HG02610 (cell line): Measurements from ENCODE around the gene MB21D2.
A peak's percentile ranks its signal among the peaks of the same experiment; 100 is the strongest.
"Not testable (repeated sequence)": the region's sequence is repeated elsewhere in the genome, so short reads cannot be mapped to it uniquely, and the experiment has no call there.

Source experiments
- ATAC-seq: cut with Tn5 transposase; IDR thresholded peaks from one replicate; pipeline ENCODE4 v1.9.1; 2021; ENCODE audit warnings: mild to moderate bottlenecking, moderate library complexity; ENCODE audit not compliant: unreplicated experiment

Gene MB21D2

DNA sequence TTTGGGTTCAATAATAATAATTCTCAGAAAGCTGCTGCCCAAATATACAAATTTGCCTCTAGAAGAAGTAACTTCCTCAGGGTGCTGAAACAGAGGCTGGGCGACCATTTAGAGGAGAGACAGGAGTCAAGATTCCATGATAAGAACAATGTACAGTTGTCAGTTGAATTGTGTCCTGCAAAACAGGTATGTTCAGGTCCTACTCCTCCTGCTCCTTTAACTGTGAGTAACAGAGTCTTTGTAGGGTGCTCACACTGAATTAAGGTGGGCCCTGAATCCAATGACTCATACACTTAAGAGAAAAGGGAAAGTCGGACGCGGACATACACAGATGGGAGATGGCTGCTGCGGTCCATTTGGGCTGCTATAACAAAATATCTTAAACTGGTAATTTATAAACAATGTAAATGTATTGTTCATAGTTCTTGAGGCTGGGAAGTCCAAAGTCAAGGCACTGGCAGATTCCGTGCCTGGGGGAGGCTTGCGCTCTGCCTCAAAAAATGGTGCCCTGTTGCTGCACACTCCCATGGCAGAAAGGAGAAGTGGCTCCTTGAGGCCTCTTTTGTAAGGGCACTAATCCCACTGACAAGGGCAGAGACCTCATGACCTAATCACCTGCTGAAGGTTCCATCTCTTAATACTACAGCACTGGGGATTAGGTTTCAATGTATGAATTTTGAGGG is 55.1 kb downstream of the MB21D2 start:
- no peak for ATAC-seq

DNA sequence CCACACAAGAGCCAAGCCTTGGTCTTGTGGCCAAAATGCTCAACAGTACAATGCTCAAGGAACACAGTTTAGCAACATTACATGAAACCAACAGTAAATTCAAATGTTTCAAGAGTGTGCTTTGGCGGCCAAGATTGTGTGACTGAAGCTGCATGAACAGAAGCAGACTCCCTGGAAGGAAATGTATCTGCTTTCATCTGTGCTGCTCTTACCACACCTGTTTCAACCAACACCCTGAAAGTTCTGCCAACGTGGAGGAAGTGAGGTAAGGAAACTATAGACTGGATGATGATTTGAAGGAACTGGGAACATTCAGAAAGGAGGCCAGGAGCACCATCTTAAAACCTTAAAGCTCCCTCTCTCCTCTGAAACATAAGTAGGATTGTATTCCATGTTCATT is 55.7 kb downstream of the MB21D2 start:
- peak; percentile 43 for ATAC-seq

DNA sequence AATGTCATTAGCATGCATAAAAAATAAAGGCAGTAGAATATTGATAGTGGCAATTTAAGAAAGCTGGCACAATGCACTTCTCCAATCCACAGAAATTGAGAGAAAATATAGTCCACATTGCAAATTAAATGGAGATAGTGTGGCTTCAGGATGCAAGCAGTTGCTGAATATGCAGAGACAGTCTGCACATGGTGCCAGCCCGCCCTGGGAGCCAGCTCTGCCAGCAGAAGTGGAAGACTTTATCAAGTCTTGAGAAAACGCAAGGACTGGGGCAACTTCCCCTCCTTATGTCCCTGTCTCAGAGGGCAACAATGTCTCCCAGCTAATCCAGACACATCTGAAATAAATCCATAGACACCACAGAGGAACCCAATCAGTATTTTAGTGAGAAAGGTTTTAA is 57.2 kb downstream of the MB21D2 start:
- no peak for ATAC-seq

DNA sequence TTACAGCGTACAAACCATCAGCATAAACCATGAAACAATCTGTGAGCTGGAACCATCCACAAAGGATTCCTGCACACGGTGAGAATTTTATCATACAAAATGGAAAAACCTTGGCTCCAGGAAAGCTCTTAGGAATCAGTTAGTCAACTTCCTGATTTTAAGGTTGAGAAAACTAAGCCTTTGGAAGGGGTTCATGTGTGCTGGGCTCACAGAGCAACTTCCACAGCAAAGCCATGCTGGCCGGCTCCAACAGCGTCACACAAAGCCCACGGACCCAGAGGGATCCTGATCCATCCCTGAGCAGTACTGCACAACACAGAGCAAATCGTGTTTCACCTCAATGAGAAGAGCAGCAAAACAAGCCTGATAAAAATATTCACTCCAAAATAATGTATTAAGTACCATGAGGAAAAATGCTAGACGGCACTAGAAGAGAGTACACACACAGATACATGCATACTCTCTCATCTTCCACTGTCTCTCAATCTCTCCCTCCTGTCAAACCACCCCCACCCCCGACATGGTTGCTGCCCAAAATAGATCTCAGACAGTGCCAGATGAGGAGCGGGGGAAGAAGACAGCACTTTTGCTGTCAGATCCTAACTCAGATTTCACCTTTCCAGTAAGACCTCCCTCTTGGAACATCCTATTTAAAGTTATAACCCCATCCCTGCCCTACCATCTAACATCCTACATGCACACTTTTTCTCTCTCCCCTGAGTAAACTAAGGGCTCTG is 58.6 kb downstream of the MB21D2 start:
- no peak for ATAC-seq

DNA sequence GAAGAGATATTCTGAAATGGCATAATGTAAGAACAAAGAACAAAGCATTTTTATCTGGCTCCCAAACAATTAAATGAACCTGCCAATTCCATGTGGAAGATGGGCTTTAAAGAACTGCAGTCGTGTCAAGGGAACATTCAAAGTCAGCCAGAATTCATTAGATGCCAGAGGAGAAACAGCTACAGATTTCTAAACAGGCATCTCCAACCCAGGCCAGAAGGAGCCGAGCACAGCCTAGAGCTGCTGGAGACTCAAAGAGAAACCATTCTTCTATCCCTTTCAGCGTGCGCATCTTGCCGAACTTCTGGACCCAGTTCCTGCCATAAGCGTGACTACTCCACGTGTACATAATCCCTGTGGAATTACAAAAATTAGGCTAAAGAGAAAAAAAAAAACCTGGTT is 60.4 kb downstream of the MB21D2 start:
- ATAC-seq = no peak

DNA sequence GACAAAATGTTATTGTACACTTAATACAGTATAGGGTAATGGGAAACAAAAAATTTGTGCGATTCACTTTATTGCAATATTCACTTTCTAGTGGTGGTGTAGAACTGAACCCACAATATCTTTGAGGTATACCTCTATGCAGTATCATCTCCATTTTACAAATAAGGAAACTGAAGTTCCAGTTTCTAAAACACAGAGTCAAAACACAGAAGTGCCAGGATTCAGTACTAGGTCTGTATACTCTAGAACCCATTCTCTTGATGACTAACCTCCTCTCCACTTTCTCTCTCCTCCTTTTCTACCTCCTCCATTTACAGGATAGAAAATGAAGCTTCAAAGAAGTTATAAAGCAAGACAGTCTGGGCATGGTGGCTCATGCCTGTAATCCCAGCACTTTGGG is 62.2 kb downstream of the MB21D2 start:
- peak; percentile 60 for ATAC-seq

DNA sequence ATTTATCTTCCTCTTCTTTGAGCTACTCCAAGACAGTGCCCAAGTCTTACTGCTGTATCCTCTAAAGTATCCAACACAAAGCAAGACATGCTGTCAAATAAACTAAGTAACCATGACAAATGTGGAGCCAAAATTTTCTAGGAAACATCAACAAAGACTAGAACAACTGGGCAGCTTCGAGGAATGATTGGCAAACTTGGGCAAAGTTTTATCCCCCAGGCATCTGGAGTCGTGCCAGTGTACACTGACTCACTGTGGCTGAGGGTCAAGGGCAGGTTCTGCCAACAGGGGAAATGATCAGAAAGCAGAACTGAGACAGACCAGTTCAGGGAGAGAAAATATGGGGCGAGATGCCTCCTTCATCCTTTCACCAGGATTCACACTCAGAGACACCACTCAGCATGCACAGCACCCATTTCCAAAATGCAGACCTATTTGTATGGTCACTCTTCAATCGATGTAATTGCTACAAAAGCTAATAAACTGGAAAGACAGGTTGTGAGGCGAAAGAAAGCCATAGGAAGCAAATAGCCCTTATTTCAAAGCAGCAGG is 65.8 kb downstream of the MB21D2 start:
- no peak for ATAC-seq

DNA sequence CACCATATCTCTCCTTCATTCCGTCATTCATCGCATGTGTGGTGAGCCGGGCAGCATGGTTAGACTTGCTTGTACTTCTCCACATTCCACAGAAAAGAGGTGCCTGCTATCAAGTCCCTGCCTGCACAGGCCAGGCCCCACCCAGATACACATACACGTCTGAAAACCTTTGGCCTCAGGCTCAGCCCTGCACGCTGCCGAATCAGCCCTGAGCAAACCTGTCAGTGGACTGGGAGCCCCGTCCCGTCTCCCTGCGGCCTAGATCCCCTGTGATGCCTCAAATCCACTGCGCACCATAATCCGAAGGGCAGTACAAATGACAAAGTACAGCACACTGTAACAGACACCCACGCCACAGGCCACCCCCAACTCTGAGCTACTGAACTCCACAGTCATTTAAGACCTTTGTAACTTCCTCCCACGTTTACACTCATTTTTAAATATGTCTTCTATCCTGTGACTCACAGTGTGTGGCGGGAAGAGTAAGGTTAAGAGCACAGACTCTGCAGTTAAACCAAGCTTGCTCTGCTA is 67.1 kb downstream of the MB21D2 start:
- peak; percentile 69 for ATAC-seq

DNA sequence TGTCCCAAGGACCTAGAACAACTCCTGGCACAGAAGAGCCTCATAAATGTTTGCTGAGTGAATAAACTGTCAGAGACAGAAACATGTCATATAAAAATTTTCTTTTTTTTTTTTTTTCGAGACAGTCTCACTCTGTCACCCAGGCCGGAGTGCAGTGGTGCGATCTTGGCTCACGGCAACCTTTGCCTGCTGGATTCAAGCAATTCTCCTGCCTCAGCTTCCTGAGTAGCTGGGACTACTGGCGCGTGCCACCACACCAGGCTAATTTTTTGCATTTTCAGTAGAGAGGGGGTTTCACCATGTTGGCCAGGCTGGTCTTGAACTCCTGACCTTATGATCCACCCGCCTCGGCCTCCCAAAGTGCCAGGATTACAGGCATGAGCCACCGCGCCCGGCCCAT is 67.8 kb downstream of the MB21D2 start:
- ATAC-seq = not testable (repeated sequence)

DNA sequence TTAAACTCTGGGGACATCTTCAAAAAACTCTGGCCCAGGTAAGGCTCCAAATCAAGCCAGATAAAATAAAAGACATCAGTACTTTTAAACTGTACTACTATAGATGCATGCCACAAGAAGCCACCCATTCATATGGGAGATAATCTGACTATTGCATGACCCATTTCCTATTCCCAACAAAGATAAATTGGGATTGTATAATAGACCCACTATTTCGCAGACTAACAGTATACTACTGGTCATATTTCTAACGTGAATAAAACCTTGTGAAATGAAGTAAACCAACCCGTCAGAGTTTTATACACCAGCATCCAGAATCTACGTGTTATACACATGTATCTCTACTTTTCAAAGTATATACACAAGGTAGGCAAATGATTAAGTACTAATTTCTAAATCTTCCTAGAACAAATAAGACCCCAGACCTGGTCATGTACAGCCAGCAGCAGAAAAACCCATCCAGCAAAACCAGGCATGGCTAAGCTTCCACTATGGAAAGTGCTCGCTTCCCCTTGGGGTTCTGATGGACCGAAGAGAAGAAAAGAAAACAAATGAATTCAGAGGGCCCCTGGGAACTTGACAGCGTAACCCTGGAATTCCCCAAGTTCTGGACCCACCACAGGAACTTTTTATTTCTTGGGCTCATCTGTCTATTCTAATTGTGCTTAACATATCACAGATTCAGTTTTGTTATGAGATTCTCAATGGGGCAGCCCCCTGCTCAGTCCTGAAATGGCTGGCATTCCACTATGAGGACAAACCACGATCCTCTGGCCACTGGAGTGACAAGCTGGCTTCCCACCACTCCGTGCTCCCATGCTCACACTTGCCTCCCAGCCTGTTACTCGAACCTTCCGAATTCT is 69.1 kb downstream of the MB21D2 start:
- peak; percentile 46 for ATAC-seq

DNA sequence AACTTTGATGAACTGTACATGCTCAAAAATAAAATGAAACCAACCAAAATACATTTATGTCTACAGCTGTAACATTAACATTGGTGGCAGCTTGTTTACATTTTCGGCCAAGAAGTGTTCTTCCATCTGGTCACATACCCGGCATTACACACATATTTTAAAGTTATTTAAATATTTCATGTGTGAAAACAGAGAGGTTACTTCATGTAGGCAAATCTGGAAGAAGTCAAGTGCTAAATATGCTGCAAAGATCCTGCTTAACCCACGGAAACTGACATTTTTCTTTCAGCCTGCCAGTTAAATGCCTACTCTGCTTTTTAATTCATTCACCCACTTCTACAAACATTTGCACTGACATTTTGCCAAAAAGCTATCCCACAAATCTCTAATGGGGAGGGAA is 69.7 kb downstream of the MB21D2 start:
- ATAC-seq = no peak

DNA sequence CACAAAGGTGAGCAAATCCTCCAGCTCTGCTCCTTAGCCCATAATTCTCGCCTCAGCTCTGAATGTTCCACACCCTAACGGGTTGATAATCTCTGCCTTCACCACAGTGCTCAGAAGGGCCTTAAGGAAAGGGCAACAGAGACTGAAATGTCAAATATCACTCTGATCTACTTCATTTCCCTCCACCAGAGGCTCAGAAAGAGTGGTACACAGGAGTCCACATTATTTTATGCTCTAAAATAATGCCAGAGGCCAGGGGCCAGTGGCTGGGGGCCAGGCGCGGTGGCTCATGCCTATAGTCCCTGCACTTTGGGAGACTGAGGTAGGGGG is 72.2 kb downstream of the MB21D2 start:
- ATAC-seq = peak; percentile 4

DNA sequence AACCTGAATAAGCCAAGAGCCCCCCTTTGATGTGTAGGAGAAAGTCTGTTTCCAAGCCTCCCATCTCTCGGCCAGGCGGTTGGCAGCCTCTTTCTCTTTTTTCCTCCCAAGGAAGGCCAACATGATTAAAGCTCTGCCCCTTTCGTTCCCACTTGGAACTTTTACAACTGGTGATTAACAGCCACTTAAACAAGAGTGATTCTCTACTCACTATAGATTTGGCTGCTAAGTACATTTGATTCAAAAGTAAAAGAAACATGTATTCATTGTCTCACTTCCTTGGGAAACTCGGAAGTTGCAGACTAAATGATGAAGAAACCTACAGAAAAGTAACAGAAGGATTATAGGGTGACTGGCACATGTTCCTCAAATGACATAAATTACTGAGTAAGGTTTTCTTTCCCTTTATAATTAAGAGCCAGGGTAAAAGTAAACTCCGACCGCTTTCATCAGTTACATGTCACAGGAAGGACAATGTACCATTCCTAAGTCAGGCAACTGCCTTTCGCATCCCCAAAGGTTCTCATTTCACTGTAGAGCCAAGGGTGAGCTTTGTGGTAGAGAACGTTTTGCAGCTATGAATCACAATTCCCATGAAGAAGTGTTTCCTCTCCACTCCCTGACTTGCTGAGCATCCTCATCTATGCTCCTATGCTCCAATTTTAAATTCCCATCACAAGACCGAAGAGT is 72.7 kb downstream of the MB21D2 start:
- ATAC-seq = peak; percentile 27

DNA sequence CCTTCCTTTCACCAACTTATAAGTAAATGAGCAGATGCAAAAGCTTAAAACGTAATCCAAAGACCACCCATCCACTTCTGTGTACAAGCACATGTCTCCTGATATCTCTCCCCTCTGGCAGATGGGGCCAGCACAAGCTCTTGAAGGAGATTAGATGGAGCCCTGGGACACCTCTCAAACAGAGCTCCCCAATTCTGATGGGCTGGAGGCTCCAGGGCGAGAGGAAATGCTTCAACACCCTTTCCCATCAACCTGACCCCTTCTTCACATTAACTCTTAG is 73.2 kb downstream of the MB21D2 start:
- no peak for ATAC-seq

DNA sequence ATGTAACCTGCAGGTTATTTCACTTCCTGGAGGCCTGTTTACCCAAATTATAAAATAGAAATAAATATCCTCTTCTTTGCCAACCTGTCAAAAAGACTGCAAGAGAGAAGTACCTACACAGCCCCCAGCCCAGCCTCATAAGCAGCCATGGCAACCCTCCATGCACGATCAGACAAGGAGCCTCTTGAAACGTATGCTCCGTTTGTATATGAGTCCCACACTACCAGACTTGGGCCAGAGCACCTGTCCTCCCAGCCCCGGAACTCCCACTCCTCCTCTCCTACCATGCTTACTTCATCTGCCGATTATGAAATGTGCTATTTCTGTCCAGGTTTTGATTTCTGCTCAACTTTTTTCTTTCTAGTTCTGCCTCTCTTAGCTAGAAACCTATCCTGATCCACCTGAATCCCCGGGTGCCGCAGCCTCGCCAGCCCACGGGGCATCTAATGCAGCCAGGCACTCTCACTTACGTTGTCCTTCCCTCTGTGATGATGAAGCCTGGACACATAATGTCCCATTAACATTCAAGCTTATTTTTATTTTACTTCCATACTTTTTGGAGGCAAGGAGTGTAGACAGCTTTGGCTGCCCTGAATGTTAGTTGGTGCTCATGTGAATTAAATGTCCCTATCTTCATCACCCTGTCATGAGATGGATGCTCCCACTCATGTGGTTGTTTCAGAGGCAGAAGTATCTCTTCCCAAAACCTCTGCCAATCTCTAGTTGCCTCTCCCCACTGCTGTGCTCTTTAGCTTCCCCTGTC is 73.8 kb downstream of the MB21D2 start:
- ATAC-seq = no peak

DNA sequence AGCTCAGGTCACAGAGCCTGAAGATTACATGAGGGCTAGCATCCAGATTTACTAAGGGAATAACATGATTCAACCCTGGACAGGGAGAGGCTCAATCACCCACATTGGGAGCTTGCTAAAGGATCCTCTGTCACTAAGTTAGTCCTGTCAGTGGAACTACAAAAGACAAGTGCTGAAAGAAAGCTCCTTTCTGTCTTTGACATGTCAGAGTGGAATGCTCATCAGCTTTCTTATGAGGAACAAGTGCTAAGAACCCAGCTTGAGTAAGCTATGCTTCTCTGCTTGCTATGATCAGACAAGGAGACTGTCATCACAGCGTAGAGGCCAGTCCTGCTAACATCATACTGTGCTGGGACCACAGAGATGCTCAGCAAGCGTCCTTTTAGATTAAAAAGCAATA is 74.5 kb downstream of the MB21D2 start:
- no peak for ATAC-seq

DNA sequence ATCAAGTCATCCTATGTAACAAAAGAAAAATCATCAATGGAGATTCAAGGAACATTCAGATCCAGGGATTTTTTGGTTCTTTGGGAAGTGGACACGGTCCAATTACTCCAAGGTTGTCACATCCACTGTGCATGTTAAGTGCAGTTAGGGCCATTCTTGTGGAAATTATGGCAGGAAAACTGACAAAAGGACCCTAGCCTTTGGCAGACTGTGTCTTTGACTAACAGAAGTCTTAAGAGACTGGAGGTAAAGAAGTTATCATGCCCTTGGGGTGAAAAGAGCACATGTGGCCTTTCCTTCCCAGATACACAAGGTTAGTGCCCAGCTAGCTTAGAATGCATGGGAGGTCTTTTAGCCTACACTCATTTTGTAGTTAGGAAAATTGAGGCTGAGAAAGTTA is 74.9 kb downstream of the MB21D2 start:
- no peak for ATAC-seq

DNA sequence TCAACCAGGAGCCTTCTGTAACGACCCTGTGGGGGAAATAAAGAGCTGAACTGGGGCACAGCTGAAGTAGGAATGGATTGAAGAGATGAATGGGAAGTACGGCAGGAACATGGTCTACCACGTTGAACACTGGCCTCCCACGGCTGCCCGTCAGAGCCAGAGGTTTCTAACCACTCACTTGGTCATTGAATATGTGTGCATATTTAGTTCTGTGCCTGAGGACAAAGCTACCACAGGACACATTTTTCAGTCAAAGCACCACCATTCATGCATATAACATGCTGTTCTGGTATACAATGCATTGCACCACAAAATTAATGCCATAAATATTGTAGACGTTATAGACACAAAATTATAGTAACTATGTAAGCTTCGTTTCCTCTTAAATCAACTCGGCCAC is 75.5 kb downstream of the MB21D2 start:
- ATAC-seq = no peak

DNA sequence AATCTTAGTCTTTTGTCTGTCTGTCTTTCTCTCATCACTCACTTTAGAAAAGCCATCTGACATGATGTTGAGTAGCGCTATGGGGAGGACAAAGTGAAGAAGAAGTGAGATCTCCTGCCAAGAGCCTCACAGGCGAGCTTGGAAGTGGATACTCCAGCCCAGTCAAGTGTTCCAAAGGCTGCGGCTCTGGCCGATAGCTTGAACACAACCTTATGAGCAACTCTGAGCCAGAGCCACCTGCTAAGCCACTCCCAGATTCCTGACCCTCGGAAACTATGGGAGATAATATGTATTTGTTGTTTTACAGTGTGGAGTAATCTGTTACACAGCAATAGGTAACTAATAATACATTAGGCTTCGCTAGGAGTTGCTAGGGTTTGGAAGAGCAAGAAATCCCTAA is 76.2 kb downstream of the MB21D2 start:
- ATAC-seq = no peak

DNA sequence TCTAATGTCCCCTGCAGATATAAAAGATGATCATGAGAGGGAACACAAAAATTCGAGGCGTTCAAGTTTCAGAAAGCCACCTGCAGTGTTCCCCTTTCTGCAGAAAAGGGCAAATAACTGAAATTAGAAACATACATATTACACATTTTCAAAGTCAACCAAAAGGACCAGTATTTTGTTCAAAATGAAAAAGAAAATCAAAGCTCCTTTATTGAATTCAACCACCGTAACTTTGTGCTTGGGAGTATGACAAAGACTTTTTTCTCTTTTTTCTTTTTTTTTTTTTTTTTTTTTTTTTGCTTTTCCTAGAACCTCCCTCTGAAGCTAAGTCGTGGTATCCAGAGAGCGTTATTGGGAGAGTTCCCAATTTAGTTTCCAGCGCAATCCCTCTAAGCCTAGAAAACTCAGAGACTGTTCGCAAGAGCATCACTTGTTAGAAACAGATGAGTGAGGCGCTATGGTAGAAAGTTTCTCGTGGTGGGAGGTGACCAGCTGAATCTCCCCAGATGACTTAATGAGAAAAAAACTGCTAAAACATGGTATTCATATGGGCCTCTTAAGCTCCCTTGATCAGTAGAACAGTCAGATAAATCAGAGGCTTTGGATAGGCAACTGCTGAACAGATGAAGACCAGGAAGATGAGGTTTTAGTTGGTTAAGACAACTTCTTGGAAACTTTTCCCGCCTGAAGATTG is 77.4 kb downstream of the MB21D2 start:
- ATAC-seq = peak; percentile 27
